ENCODE results near the gene SLC8A2.

SLC8A2 gene

DNA sequence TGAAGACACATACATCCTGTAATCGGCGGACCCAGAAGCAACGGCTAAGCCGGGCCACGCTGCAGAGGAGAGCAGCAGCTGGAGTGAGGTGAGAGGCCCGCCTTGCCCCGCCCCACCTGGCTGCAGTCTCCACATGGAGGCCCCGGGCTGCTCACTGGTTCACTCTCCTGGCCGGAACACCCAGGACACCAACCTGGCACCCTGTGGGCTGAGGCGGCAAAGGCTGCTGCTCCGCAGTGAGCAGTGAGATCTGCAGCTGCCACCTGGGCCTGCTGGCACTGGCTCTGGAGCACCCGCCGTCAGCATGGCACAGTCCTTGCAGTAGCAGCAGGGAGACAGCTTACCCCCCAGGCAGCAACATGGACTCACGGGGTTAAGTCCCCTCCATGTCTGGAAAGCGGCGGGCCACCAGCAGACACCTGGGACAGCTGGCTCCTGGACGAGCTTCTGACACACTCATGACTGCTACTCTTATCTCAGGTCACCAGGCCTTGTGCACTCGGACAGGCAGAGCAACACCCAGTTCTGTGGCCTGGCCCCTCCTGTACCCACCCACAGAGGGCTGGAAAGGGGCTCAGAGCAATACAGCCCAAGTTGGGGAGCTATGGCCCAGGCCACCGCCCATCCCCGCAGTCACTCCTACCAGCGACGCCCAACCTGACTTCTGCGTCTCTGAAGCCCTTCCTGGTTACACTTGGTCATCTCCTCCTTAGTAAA is 25.5 kb upstream of the SLC8A2 start:
- TF ChIP-seq CTCF (IDR thresholded peaks at IDR 0.05; ENCODE audit: low read depth, low read length): no peak
- peak overlapping the region; percentile 75 for H3K27ac ChIP-seq
- H3K4me3 ChIP-seq (ENCODE audit: low read depth, low read length): no peak overlapping the region
- no peaks in the 10 kb centered on the region for H3K9me3 ChIP-seq (ENCODE audit: severe bottlenecking)
- no peaks in the 10 kb centered on the region for H3K27me3 ChIP-seq (ENCODE audit: insufficient read depth, low read depth, severe bottlenecking)
- H3K36me3 ChIP-seq: peaks cover 80% of the 10 kb centered on the region
- DNase-seq: peak; percentile 81

- Histone ChIP-seq H3K27me3 (ENCODE audit: insufficient read depth, low read depth, severe bottlenecking) (no peaks in the 10 kb centered on the region), H3K4me3 (ENCODE audit: low read depth, low read length) (no peak overlapping the region), H3K9me3 (ENCODE audit: severe bottlenecking) (no peaks in the 10 kb centered on the region), H3K36me3 (peaks cover 82% of the 10 kb centered on the region), H3K27ac (peak overlapping the region; percentile 75)
- DNase-seq: no peak
- no peak for TF ChIP-seq CTCF (IDR thresholded peaks at IDR 0.05; ENCODE audit: low read depth, low read length)
Observed at GRCh38 chr19:47495478-47496372, 24.0 kb upstream of the SLC8A2 start.

DNA sequence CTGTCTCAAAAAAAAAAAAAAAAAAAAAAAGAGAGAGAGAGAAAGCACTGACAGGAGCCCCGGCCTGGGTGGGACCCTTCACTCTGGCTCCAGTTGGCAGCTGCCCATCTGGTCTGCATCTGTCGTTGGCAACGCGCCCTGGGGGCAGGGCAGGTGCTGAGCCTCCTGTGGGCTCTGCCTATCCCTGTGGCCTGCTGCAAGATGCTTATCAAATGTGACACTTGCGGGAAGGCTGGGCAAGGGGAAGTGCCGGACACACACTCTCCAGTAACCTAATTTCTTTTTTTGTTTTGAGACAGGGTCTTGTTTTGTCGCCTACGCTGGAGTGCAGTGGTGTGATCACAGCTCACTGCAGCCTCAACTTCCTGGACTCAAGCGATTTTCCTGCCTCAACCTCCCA is 23.0 kb upstream of the SLC8A2 start:
- Histone ChIP-seq H3K27me3 (ENCODE audit: insufficient read depth, low read depth, severe bottlenecking) (no peaks in the 10 kb centered on the region), H3K27ac (peak overlapping the region; percentile 29; the same call in 1 of the 2 replicates), H3K36me3 (peaks cover 82% of the 10 kb centered on the region), H3K4me3 (ENCODE audit: low read depth, low read length) (no peak overlapping the region), H3K9me3 (ENCODE audit: severe bottlenecking) (no peaks in the 10 kb centered on the region)
- DNase-seq: no peak
- TF ChIP-seq CTCF (IDR thresholded peaks at IDR 0.05; ENCODE audit: low read depth, low read length): no peak

DNA sequence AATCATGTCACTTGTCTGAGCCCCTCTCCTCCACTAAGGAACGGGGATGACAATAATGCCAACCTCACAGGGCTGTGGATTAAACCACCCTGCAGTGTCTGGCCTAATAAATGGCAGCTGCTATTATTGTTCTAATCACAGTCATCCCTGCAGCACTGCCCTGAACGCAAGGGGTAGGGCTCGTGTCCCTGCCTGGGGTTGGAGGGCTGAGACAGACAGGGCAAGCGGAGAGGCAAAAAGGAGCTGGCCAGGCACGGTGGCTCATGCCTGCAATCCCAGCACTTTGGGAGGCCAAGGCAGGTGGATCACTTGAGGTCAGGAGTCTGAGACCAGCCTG is 22.5 kb upstream of the SLC8A2 start:
- Histone ChIP-seq H3K27me3 (ENCODE audit: insufficient read depth, low read depth, severe bottlenecking) (no peaks in the 10 kb centered on the region), H3K9me3 (ENCODE audit: severe bottlenecking) (no peaks in the 10 kb centered on the region), H3K27ac (peak overlapping the region; percentile 44), H3K4me3 (ENCODE audit: low read depth, low read length) (no peak overlapping the region), H3K36me3 (peaks cover 82% of the 10 kb centered on the region)
- no peak for DNase-seq
- no peak for TF ChIP-seq CTCF (IDR thresholded peaks at IDR 0.05; ENCODE audit: low read depth, low read length)

DNA sequence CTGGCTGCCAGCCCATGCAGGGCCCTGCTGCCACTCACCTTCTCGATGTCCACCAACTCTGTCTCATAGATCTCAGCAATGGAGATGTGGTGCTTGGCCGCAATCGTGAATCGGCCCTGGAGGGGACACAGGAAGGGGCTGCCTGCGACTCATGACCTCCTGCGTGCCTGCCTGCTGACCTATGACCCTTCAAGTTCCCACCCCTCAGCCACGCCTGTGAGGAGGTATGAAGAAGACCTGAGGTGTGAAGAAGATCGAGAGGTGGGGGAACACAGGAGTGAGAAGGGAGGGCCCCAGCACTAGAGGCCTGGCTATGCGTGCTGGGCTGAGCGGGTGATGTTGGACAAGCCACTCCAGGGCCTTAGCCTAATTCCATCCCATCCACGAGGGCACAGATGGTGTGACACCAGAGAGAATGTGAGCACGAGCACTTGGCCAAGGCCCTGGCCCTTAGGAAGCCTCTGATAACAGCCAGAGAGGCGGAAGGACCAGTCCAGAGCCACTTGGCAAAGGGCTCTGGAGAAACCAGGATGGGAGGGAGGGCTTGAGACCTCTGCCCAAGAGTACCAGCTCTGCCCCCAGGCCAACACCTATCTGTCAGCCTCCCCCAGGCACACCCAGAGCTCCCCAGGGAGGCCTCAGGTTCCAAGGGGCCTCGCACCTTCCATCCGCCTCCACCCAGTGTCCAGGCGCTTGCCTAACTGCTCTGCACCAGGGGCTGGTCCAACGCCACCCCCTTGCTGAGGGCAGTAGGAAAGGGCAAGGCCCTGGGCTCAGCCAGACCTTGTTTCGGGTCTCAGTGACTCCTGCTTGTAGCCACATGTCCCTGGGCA is 21.9 kb upstream of the SLC8A2 start:
- no peak for TF ChIP-seq CTCF (IDR thresholded peaks at IDR 0.05; ENCODE audit: low read depth, low read length)
- no peaks in the 10 kb centered on the region for H3K9me3 ChIP-seq (ENCODE audit: severe bottlenecking)
- no peak for DNase-seq
- H3K27ac ChIP-seq: peak overlapping the region; percentile 44
- H3K4me3 ChIP-seq (ENCODE audit: low read depth, low read length): no peak overlapping the region
- no peaks in the 10 kb centered on the region for H3K27me3 ChIP-seq (ENCODE audit: insufficient read depth, low read depth, severe bottlenecking)
- peaks cover 81% of the 10 kb centered on the region for H3K36me3 ChIP-seq

Data from WERI-Rb-1 (cell line).